ENCODE data around the gene IL22.
"Not testable (repeated sequence)": the region's sequence is repeated elsewhere in the genome, so short reads cannot be mapped to it uniquely, and the experiment has no call there.

IL22 gene

DNA sequence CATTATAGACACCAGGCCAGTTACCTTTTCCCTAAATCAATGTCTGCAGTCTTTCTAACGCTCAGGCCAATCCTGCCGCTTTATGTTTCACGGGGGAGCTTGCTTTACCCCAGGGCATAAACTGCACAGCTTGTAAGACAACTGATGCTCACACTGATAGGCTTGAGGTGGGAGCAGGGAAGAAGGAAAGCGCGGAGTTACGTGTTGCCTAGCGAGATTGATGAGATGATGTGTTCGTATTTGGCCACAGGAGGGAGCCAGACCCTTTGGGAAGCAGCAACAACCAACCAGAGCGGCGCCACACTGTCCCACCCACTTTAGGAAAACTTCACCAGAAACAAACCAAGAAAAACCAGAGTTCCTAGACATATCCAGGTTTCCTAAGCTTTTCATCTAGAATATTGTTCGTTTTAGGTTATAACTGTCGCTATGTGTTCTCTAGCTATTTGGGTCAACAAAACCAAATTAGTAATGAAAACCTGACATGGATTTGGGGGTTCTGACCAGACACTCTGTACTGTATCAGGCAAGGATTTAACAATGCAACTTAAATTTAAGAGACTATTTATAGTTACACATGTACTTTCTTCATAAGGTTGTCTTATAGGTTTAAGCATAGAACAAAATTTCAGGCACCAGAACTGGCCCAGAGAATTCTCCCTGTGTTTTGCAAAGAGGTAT, 30.2 kb downstream of the IL22 start:
- no peak for DNase-seq (ENCODE audit: insufficient read length, low spot score)
- no peak for FAIRE-seq
- peak; percentile 95 for TF ChIP-seq CTCF (IDR thresholded peaks at IDR 0.05; ENCODE audit: insufficient read depth, missing control alignments)

DNA sequence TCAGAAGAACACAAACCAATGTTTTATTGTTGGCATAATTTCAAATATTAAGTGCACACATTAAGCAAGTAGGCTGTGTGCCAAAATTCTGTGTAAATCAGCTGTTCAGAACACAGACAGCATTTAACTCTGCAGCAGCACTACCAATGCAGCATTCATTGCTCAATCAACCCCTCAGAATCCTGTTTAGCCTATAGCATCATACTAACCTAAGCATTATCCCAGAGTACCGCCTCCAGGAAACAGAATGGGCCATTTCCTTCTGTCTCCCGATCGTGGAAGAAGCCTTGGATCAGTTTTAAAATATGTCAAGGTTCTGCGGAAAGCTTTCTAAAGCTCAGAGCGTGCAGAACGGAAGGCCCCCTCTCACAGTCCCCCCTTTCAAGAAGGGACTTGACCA, 31.1 kb downstream of the IL22 start:
- DNase-seq (ENCODE audit: insufficient read length, low spot score) (no peak), FAIRE-seq (no peak)
- no peak for TF ChIP-seq CTCF (IDR thresholded peaks at IDR 0.05; ENCODE audit: insufficient read depth, missing control alignments)

DNA sequence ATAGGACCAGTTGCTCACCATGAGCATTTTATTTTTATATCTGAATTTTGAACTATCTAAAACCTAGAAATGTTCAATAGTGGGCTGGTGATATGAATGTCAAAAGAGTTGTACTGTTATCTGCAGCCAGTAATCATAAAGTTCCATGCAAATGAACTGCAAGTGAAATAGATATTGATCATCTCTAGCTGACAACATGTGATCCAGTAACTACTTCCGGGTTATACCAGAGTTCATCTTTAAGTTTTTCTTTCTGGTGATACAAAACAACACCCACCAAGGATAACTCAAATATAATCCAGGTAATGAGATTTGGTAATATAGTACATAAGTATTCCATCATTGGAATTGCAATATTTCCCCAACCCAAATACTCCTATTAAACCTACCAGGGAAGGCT, 31.9 kb downstream of the IL22 start:
- TF ChIP-seq CTCF (IDR thresholded peaks at IDR 0.05; ENCODE audit: insufficient read depth, missing control alignments), result no peak
- DNase-seq (ENCODE audit: insufficient read length, low spot score), result no peak
- FAIRE-seq, result no peak

DNA sequence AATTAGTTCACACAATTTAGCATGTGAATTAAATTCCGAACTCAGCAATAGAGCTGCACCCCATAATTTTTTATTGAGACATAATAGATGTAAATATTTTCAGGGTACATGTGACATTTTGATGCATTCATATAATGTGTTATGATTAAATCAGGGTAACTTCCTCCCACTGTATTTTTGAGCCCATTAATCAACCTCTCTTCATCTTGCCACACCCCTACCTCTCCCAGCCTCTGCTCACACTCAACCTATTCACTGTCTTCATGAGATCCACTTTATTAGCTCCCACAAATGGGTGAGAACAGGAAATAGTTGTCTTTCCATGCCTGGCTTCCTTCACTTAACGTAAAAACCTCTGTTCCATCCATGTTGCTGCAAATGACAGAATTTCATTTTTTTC, 42.5 kb downstream of the IL22 start:
- DNase-seq (ENCODE audit: insufficient read length, low spot score), result no peak
- FAIRE-seq, result no peak
- TF ChIP-seq CTCF (IDR thresholded peaks at IDR 0.05; ENCODE audit: insufficient read depth, missing control alignments), result no peak

- peak; percentile 86 for FAIRE-seq
- not testable (repeated sequence) for DNase-seq (ENCODE audit: insufficient read length, low spot score)
Observed at GRCh38 chr12:68209048-68209728, 44.2 kb downstream of the IL22 start.

DNA sequence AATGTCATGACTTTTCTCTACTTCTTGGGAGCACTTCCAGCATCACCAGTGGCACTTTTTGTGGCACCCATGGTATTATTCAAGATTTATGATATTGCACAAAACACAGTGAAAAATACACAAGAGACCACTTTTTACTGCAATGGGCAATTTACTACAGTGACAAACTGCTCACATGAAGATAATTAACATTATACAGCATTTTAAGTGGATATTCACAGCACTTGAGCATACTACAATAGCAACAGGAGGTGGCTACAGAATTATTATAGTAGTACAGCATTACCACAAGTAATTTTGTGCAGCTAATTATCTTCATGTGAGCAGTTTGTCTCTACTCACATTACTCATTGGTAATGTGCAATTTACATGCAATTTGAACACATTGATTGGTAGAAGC, 46.1 kb downstream of the IL22 start:
- DNase-seq (ENCODE audit: insufficient read length, low spot score), result no peak
- TF ChIP-seq CTCF (IDR thresholded peaks at IDR 0.05; ENCODE audit: insufficient read depth, missing control alignments), result no peak
- FAIRE-seq, result peak; percentile 32

DNA sequence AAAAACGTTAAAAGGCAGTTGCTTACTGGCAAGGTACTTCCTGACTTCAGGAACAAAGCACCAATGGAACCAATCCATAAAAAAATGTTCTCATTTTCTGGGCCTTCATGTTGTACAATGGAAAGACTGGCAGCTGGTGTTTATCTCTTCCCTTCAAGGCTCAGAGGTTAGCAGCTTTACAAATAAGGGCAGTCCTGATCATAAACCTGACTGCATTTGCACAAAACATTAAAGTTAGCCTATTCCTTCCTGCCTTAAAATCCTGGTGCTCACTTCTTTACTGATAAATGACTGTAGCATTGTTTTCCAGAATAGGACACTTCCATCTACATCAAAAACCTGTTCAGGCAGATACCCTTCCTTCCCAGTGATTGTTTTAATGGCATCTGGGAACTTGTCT, 47.0 kb downstream of the IL22 start:
- FAIRE-seq, result no peak
- DNase-seq (ENCODE audit: insufficient read length, low spot score), result no peak

More for the DNA sequence above, 47.0 kb downstream of the IL22 start:
- no peak for TF ChIP-seq CTCF (IDR thresholded peaks at IDR 0.05; ENCODE audit: insufficient read depth, missing control alignments)
